KG1 (cell line): ENCODE measurements around the gene EEF1AKMT2.

Experiments used
- DNase-seq: peaks from one replicate; lab custom pipeline; 2025; lab: John Stamatoyannopoulos, UW

The EEF1AKMT2 gene

DNA sequence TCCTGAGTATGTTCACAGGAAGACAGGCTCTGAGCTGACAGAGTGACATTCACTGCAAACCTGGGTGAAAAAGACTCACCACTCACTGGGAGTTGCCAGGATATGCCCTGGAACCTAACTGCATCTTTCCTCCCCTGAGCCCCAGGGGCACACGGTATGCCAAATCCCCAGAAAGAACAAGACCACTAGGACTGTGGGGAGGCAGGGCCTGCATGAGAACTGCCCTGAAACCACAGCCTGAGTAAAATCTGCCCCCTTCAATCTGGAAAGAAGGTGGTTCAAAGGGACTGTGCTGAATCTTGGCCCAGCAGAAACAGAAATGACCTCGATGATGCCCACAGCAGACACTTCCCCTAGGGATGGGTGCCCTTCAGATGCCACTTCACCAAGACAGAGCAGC, 54.0 kb downstream of the EEF1AKMT2 start:
- DNase-seq, result no peak

DNA sequence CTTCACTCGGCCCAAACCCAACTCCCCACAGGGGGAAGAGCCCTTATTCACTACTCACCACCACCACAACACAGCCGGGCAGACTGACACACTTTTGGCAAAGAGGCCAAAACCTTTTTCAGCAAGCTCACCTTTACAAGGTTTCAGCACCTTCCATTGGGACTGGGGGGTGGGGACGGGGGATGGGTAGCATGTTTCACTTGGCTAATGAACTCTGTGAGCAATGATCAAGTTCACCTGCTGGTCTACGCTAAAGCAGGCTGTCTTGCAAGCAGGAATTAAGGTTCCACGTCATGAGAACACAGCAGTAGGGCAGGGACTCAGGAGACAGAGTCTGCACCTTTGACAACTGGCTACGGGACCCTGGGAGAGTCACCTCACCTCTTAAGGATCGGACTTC, 54.5 kb downstream of the EEF1AKMT2 start:
- DNase-seq, result no peak

DNA sequence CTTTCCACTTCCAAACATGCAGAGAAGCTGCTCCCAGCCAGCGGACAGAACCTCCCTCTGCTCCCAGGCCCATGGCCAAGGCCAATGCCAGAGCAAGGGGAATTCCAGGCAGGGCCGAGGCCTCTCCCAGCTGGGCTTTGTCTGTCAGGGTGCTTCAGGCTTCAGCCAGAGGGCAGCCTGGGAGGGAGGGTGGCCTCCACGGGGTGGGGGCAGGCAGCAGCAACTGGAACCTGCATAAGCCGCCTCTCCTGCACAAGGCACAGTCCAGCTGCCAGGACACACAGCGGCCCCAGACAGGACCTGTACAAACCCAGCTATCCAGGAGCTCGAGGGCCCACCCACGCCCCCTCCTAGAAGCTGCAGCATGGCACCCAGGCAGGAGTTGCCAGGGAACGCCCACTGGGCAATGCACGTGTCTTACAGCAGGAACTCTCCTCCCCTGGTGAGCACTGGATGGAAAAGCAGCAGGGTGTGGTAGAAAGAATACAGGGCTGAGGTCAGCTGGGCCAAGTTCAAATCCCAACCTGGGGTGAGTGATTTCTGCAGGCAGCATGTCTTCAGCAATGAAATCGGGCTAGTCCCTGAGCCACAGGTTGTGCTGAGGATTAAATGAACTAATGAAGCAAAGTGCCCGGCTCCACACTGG, 55.1 kb downstream of the EEF1AKMT2 start:
- DNase-seq, result no peak

DNA sequence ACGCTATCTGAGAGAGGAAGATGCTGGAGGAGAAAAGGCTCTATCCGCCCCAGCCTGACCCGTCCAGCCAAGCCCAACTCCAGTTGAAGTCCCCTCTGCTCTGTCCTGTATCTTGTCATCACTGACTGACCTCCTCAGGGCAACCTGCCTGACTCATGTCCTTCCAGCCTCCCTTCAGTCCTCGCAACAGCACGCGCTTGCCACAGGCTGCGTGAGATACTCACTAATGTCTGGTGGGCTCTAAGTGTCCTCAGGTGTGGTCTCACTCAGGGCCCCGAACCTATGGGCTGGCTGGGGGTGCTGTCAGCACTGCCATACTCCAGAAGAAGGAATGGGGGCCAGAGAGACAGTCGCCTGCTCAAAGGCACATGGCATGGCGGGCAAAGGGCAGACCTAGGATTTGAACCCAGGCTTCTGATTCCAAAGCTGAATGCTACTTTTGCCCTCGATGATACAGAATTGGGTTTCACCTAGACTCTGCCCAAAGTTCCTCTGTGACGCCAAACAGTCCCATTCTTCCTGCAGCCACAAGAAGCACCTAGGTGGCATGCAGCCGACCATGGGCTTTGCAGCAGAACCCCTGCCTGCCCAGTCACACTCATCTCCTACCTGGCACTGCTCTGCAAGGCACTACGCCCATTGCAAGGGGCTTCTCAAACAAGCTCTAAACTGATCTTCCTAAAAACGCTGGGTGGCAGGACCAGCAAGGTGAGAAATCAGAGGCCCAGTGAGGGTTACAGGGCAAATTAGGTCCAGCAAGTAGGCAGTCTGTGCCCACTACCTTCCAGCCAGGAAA, 56.0 kb downstream of the EEF1AKMT2 start:
- DNase-seq, result no peak

DNA sequence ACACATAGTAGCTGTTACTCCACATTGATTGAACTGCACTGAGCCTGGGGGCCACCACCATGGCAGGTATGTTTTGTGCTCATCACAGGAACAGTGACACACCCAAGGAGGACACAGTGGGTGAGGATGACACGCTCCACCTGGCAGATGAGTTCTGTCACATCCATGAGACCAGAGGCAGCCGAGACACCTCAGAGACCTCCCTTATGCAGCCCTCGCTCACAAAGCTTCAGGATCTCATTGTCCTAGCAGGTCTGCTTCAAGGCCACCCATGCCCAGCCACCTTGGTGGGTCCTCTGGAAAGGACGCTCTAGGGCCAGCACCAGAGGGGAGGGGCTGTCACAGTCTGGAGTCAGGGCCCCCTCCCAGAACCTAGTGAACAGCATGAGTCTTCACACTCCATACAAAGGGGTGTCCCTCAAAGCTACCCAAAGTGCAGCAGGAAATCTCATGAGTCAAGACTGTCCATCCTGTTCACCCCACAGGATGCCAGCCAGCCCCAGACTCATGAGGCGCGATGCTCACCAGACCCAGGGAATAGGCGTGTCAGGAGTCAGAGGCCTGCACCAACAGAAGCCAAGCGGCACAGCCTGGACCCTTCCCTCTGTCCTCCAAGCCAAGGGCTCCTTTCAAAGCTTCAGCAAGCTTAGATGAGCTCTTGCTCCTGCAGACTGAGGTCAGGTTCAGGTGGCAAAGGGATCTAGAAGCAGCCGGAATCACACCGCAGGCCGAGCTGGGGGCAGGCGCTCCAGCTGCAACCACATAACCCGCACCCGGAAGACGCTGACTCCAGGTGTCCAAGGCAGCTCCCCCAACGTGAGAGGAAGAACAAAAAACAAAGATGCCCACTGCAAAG, 57.1 kb downstream of the EEF1AKMT2 start:
- no peak for DNase-seq

DNA sequence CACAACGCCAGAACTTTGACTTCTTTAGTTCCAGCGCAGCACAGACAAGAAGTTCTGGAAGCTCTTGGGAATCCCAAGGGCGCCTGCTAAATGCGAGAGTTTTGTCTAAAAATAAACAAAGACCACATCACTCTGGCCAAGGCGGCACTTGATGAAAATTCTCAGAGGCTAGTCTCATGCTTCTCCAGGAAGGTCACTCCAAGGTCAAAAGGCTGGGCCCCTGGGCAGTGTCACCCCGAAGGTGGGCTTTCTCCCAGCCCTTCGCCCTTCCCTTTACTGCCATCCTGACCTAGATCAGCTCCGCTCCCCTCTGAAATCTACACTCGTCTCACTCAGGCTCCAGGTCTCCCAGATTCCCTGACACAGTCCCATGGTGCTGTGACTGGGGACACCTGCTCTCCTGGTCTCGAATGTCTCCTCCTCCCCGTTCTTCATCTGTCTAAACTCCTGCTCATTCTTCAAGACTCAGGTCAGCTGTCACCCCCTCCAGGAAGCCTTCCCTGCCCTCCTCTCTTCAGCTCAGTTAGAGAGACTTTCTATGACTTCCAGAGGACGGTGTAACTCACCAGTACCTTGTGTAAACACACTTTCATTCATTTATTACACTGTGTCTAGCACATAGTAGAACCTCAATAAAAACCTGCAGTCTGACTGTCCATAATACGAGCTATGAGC, 58.0 kb downstream of the EEF1AKMT2 start:
- DNase-seq, result no peak

DNA sequence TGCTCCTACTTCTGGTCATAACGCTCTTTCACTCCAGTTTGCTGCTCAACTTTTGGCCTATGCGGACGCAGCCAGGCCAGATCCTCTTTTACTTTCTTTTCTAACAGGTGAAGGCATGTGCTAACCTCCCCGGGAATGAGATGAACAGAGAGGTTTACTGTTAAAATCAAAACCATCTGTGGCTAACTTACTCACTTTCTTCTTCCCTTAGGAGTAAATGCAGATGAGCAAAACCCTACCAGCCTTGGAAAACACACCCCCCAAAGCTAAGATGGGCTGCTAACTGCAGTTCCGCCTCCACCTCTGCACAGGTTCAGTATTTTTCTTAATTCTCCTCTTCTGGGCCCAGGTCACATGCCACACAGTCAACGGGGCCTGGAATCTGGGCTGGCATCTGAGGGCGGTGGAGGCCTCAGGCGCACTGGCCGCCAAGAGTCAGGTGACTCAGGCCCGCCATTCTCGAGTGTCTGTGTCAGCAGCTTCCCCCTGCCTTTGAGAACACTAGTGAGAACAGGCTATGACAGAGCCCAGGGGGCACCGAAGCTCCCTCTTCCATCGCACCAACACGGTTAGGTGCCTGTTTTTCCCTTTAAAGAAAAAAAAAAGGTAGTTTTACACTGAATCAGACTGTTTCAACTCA, 58.6 kb downstream of the EEF1AKMT2 start:
- DNase-seq, result no peak

DNA sequence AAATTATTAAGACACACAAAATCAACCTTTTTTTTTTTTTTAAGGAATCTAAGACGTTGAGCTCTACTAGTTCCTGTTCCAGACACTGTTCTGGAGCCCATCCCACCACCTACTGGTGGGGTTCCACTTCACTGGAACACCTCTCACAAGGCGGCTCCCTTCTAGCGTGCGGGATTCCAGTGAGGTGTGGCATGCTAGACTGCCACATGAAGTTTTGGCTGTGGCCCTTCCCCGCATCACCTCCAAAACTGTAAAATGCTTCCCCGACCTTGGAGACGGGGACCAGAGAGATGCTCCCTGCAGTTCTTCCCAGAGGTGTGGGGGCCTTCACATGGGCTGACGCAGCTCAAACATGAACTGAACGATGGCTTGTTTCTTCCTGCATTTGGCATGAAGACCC, 60.1 kb downstream of the EEF1AKMT2 start:
- DNase-seq, result no peak

DNA sequence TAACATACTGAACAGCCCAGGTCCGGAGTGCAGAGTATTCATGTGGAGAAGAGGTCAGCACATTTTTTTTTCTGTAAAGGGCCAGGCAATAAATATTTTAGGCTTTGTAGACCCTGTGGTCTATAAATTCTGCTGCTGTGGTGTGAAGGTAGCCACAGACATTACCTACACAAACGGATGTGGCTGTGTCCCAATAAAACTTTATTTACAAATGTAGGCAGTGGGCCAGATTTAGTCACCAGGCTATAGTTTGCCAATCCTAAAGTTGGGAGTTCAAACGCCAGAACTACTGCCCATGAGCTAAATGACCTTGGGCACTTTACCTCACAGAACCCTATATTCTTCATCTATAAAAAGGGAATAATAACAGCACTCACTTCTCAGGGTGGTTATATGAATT, 60.9 kb downstream of the EEF1AKMT2 start:
- no peak for DNase-seq

DNA sequence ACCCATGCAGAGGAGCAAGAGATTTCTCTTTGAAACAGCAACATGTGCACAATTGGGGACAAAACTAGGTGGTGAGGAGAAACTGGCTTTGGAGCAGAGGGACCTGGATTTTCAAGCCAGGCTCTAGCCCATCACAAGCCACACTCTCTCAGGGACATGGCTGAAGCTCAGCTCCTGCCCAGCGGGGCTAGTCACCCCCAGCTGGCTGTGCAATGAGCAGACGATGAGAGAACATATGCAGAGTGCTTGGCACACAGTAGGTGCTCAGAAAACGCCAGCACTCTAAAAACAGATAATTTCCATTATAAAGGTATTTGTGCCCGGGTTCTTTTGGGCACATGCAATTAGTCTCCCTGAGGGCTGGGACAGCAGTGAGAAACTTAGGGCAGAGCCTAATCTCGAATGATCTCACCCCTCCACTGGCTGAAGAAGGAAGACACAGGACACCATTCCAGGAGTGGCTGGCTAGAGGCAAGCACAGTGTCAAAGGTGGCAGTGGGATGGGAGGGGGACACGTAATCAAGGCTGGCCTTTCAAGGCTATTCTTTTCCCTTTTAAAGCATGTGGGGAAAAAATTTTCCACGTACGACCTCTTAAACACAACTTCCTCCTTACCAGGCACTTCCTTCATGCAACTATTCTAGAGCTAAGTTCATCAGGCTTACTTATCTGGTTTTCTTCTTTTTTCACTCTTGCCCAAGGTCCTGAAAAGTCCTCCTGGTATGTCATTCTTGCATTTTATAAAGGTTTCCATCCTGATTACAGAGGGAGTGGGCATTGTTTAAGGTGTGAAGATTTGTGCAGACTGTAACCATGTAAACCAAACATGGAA, 62.6 kb downstream of the EEF1AKMT2 start:
- DNase-seq, result no peak

DNA sequence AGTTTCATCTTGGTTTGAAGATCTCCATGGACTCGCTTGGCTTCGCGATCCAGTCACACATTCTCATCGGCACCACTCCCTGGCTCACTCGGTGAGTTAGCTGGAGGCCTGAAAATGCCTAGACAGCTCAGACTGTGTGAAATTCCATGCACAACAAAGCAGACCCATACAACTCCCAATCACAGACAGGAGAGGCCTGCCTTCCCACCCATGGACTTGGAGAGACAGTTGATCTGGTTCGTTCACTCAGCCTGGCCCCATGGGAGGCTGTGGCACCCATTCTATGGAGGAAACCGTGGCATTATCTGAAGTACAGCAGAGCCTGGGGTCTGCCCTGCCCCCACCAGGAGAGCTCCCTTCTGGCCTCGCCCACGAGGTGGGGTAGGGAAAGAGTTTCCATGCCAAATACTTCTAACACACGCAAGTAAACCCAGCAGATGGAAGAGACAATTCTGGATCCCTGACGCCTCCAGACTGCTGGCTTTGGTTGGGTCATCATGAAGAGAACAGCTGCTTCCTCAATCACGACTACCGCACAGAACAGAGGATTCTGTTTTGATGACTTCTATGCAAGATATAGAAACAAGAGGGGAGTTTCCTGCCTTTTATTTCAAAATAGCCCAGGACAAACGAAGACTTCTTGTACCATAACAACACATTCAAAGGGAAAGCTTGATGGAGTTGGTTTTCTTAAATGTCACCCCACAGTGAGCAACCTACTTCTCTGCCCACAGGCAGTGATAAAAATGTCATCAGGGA, 63.4 kb downstream of the EEF1AKMT2 start:
- no peak for DNase-seq

DNA sequence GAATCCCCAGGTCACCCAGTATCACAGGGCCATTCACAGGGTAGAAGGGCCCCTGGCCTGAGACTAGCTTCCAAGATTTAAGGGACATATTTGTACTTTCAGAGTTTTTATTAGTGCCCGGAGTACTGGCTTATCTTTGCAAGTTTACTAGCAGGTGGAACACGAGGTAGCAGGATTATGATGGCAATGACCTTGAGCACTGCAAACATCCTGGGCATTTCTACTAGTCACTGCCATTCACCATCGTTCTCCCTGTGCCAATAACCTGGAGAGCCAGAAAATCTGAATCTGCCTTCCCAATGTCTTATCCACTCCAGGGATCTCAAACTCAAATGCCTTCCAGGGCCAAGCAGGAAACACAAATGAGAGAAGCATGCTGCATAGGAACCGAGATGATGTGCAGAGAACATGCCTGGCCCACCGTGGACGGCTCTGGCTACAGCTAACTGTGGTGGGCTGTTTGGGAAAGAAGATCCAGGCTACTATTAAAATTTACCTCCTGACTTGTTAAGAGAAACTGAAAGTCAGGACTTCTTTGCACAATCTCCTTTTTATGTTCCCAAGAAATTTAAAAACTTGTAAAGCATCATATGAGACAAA, 64.2 kb downstream of the EEF1AKMT2 start:
- DNase-seq, result no peak

DNA sequence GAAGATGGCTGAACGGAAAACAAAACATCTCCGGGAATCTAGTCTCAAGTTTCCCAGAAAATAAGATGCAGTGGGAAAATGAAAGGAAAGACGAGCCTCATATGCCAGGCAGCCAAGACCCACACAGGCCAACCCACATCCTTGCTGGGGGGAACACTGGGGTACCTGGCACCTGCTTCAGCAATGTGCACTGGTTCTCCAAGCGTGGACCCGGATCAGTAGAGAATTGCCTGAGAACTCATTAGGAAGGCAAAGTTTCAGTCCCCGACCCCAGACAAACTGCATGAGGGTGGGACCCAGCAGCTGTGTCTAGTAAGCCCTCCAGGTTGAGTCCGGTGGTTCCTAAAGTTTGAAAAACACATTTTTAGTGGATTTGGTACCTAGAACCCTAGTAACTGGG, 65.9 kb downstream of the EEF1AKMT2 start:
- no peak for DNase-seq

DNA sequence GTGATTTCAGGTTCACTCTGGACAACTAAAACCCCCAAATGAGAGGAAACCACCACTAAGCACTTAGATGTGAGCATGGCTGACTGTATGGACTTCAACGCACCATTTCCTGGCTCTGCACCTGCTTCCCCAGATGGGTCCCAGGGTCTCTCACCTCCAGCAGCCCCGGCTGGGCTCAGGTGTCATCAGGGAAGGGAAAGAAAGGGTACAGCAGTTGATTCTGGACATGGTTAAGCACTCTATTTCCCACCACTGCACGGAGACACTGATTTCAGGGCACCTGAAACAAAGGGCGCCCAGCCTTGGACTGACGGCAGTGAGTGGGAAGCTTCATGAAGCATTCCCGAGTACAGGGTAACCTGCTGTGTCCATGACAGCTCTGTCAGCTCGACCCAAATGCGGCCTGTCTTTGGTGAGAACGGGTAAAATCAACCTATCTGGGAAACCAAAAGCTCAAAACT, 66.5 kb downstream of the EEF1AKMT2 start:
- no peak for DNase-seq

DNA sequence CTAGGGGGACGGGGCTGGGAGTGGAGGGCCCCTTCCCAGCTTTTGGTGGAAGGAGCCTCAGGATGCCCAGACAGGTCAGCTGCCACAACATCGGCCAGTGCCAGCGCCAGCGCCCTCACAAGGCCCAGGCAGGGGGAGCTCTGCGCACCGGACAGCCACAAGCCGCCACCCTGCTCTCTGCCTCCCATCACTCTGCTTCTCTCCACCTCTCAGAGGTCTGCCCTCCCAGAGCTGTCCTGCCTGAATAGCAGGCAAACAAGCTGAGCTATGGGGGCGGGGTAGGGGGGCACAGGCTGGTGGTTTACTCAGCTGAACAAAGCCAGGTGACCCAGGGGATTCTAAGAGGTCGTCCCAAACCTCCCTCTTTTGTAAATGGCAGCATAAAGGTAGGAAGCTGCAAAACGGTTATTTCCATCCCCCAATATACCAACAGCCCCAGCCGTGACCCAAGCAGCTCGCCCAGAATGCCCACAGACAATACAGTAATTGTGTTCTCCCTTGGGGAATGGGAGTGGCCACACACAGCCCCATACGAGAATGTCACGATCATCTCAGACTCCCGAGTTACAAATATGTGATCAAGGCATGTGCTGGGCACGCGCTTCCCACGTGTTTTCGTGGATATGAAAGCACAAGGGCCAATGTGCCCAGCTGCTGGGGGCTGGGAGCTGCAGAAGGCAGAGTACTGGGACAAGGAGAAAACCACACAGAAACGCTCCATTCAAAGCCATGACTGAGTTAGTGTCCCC, 67.2 kb downstream of the EEF1AKMT2 start:
- DNase-seq, result no peak

DNA sequence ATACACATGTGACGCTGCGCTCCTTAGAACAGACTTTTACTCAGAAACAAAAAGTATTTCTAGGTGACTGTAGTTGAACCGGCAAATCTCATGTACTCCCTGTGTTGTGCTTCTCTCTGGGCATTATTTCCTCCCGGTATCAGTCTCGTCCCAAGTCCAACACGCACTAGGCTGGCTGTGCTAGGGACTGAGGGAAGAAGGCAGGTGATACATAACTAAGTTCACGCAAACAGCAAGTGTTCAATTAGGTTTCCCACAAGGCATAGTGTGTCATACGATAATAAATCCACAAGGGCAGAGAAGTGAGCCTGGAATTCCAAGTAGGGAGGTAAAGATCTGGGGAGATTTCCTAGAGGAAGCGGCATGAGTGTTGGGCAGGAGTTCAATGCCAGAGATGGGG, 67.9 kb downstream of the EEF1AKMT2 start:
- DNase-seq, result no peak

DNA sequence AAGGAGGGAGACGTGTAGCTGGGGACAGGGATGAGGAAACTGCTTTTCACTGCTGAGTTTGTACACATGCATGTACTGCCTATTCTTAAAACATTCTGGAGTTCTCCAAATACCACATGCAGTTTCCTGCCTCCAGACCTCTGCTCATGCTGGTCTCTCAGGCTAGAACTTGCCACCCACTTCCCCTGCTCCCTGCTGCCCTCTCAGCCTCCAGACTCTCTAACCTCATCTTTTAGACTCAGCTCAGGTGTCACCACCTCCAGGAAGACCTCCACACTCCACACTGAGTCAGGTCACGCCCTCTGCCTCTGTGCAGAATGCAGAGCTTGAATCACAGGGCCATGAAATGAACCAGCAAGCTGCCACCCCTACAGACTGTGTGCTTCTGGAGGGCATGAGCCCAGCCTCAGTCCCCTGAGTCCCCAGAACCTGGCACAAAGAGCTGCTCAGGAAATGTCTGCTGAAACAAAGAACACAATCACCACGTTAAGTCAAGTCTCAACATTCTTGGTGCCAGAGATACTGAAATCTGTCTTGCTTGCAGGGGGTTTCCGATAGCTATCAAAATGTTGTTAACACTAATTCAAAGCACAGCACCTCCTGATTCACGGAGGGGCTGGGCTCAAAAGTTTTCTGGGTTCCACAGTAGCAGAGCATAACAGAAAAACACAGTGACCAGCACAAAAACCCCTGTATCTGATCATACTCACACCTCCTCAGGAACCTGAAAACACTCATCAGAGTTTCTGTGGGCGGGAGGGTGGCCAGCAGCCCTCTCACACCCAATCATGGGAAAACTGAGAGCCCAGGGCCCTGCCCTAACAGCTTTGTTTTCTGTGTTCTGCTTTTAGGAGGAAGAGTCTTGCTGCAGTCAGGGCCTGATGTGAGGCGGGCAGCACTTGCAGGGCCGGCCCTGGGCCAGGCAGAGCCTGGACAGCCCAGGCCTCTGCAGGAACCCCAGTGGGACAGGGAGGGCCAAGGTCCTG, 68.6 kb downstream of the EEF1AKMT2 start:
- DNase-seq, result no peak
